Activated CD8-positive, alpha-beta memory T cell treated with anti-CD3 and anti-CD28 coated beads for 4 hours (primary cell): Measurements from ENCODE around the gene SLC35A5.

Experiments used
- DNase-seq, 2 donors: peaks; one replicate each; pipeline ENCODE4 v3.0.0-alpha.2; 2020; ENCODE audit warnings: low read depth in 2 of 2

Gene SLC35A5

GRCh38 chr3:112572701-112573100, 10.9 kb downstream of the SLC35A5 start:
- DNase-seq = no peak

- DNase-seq = no peak
These were observed 17.4 kb downstream of the SLC35A5 start for GRCh38 chr3:112579232-112579631.

GRCh38 chr3:112579697-112580096, 17.9 kb downstream of the SLC35A5 start:
- DNase-seq = no peak

GRCh38 chr3:112582244-112582874, 20.5 kb downstream of the SLC35A5 start:
- DNase-seq = no peak

- DNase-seq = no peak
These were observed 21.3 kb downstream of the SLC35A5 start for GRCh38 chr3:112583105-112583504.

GRCh38 chr3:112585782-112586181, 23.9 kb downstream of the SLC35A5 start:
- no peak for DNase-seq

- DNase-seq = no peak
These were observed 25.5 kb downstream of the SLC35A5 start for GRCh38 chr3:112587336-112587735.

GRCh38 chr3:112593258-112593657, 31.4 kb downstream of the SLC35A5 start:
- DNase-seq = no peak

GRCh38 chr3:112594856-112595255, 33.0 kb downstream of the SLC35A5 start:
- no peak for DNase-seq

GRCh38 chr3:112597945-112598344, 36.1 kb downstream of the SLC35A5 start:
- no peak for DNase-seq

GRCh38 chr3:112598731-112599130, 36.9 kb downstream of the SLC35A5 start:
- DNase-seq = no peak

- DNase-seq = no peak
These were observed 40.5 kb downstream of the SLC35A5 start for GRCh38 chr3:112602217-112602838.

GRCh38 chr3:112604536-112604935, 42.7 kb downstream of the SLC35A5 start:
- DNase-seq = no peak

- DNase-seq = no peak
These were observed 43.4 kb downstream of the SLC35A5 start for GRCh38 chr3:112605285-112605684.

GRCh38 chr3:112606098-112606497, 44.3 kb downstream of the SLC35A5 start:
- no peak for DNase-seq

GRCh38 chr3:112607863-112608262, 46.0 kb downstream of the SLC35A5 start:
- no peak for DNase-seq

- DNase-seq = no peak
These were observed 48.3 kb downstream of the SLC35A5 start for GRCh38 chr3:112610121-112610520.

GRCh38 chr3:112611752-112612515, 50.1 kb downstream of the SLC35A5 start:
- DNase-seq = no peak

GRCh38 chr3:112615989-112616731, 54.3 kb downstream of the SLC35A5 start:
- DNase-seq = no peak

- DNase-seq = no peak
These were observed 55.4 kb downstream of the SLC35A5 start for GRCh38 chr3:112617285-112617684.

GRCh38 chr3:112619295-112619694, 57.5 kb downstream of the SLC35A5 start:
- no peak for DNase-seq

- no peak for DNase-seq
These were observed 61.4 kb downstream of the SLC35A5 start for GRCh38 chr3:112623213-112623612.
